ENCODE results near the gene FUT1. TPM values are rescaled to one million over a fixed set of nuclear protein-coding genes. Genes with fewer than 3 reads are reported as not detected.

FUT1 gene
- total and polyA plus RNA-seq, 9 of the 15 experiments (the other 6 are each of a cell fraction or from before 2014, with no cell fraction given), result 2.3 to 18.5 (median 8.8) TPM

DNA sequence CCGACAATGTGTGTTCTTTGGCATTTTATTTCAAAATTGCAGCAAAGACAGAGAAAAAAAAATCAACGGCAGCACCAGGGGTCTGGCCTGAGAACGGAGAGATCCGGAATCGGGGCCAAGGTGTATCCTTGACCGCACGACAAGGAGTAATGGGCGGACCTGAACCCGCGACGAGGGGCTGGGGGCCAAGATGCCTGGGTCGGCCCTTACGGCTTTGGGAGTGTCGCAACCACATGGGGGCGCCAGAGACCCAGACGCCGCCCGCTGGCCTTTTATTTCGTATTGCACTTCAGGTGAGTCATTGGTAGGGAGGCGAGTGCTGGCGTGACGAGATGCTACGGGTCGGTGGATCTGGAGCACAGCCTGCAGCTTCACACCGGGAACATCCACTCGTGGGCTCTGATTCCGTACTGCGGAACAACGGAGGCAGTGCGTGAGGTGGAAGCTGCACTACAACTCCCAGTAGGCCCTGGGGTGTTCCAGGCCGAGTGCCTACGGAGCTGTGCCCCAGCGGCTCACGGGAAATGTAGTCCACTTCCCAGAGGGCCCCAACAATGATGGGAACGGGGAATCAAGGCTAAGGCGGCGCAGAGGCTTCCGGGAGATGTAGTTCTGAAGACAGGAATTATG is 42.7 kb upstream of the FUT1 start (continued):
- TF ChIP-seq, protein P1, sequence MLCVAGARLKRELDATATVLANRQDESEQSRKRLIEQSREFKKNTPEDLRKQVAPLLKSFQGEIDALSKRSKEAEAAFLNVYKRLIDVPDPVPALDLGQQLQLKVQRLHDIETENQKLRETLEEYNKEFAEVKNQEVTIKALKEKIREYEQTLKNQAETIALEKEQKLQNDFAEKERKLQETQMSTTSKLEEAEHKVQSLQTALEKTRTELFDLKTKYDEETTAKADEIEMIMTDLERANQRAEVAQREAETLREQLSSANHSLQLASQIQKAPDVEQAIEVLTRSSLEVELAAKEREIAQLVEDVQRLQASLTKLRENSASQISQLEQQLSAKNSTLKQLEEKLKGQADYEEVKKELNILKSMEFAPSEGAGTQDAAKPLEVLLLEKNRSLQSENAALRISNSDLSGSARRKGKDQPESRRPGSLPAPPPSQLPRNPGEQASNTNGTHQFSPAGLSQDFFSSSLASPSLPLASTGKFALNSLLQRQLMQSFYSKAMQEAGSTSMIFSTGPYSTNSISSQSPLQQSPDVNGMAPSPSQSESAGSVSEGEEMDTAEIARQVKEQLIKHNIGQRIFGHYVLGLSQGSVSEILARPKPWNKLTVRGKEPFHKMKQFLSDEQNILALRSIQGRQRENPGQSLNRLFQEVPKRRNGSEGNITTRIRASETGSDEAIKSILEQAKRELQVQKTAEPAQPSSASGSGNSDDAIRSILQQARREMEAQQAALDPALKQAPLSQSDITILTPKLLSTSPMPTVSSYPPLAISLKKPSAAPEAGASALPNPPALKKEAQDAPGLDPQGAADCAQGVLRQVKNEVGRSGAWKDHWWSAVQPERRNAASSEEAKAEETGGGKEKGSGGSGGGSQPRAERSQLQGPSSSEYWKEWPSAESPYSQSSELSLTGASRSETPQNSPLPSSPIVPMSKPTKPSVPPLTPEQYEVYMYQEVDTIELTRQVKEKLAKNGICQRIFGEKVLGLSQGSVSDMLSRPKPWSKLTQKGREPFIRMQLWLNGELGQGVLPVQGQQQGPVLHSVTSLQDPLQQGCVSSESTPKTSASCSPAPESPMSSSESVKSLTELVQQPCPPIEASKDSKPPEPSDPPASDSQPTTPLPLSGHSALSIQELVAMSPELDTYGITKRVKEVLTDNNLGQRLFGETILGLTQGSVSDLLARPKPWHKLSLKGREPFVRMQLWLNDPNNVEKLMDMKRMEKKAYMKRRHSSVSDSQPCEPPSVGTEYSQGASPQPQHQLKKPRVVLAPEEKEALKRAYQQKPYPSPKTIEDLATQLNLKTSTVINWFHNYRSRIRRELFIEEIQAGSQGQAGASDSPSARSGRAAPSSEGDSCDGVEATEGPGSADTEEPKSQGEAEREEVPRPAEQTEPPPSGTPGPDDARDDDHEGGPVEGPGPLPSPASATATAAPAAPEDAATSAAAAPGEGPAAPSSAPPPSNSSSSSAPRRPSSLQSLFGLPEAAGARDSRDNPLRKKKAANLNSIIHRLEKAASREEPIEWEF (CRISPR knock-in tag; IDR thresholded peaks at IDR 0.05), result peak; percentile 86
- peak; percentile 83; the same call in 1 of the 2 replicates for TF ChIP-seq NR1H2 (CRISPR knock-in tag; IDR thresholded peaks at IDR 0.05)
- TF ChIP-seq SAFB (IDR thresholded peaks at IDR 0.05; ENCODE audit: borderline replicate concordance, low read depth, low read length), result peak; percentile 82; the same call in 1 of the 2 replicates
- TF ChIP-seq ZNF143 (CRISPR knock-in tag; IDR thresholded peaks at IDR 0.05), result peak; percentile 100
- no peak for TF ChIP-seq FOXK2 (conservative IDR thresholded peaks at IDR 0.05 in 1 of 2, IDR thresholded peaks at IDR 0.05 in 1 of 2; ENCODE audit: low read depth in 2 of 2)
- TF ChIP-seq ZNF224 (CRISPR knock-in tag; IDR thresholded peaks at IDR 0.05), result no peak
- TF ChIP-seq NONO (IDR thresholded peaks at IDR 0.05; ENCODE audit: low read depth in 2 of 2, low read length in 1 of 2), result peak in 1 of 2 experiments; percentile 52; a peak in 1 of 4 replicates
- no peak; the same call in 1 of the 2 replicates for TF ChIP-seq ZNF407 (IDR thresholded peaks at IDR 0.05; ENCODE audit: low read depth)

All from K562 (cell line).